SHP77 (cell line): ENCODE measurements around the gene DAAM2.

Source experiments
- DNase-seq, 2 experiments: peaks; one replicate each; lab custom pipeline; 2025; lab: John Stamatoyannopoulos, UW

The DAAM2 gene

GRCh38 chr6:39847221-39847620, 55.0 kb downstream of the DAAM2 start:
- DNase-seq, result no peak

GRCh38 chr6:39848171-39848570, 56.0 kb downstream of the DAAM2 start:
- DNase-seq, result no peak

- DNase-seq, result no peak
Measured at GRCh38 chr6:39849228-39849627, 57.1 kb downstream of the DAAM2 start.

GRCh38 chr6:39849764-39850163, 57.6 kb downstream of the DAAM2 start:
- no peak for DNase-seq

GRCh38 chr6:39850736-39851297, 58.6 kb downstream of the DAAM2 start:
- no peak for DNase-seq

- no peak for DNase-seq
Measured at GRCh38 chr6:39851331-39851730, 59.2 kb downstream of the DAAM2 start.

GRCh38 chr6:39852324-39852723, 60.1 kb downstream of the DAAM2 start:
- DNase-seq, result no peak

- no peak for DNase-seq
Measured at GRCh38 chr6:39853604-39854003, 61.4 kb downstream of the DAAM2 start.

- no peak for DNase-seq
Measured at GRCh38 chr6:39855356-39855995, 63.3 kb downstream of the DAAM2 start.

- no peak for DNase-seq
Measured at GRCh38 chr6:39859025-39859424, 66.8 kb downstream of the DAAM2 start.

GRCh38 chr6:39861663-39862062, 69.5 kb downstream of the DAAM2 start:
- no peak for DNase-seq

GRCh38 chr6:39865011-39865888, 73.1 kb downstream of the DAAM2 start:
- DNase-seq, result peak; percentile 51 to 74

GRCh38 chr6:39867592-39867991, 75.4 kb downstream of the DAAM2 start:
- DNase-seq, result no peak

- no peak for DNase-seq
Measured at GRCh38 chr6:39870950-39871349, 78.8 kb downstream of the DAAM2 start.

GRCh38 chr6:39873439-39873838, 81.3 kb downstream of the DAAM2 start:
- DNase-seq, result no peak

- no peak for DNase-seq
Measured at GRCh38 chr6:39876111-39876510, 83.9 kb downstream of the DAAM2 start.

- no peak for DNase-seq
Measured at GRCh38 chr6:39876826-39877225, 84.7 kb downstream of the DAAM2 start.

- no peak for DNase-seq
Measured at GRCh38 chr6:39879535-39879934, 87.4 kb downstream of the DAAM2 start.

GRCh38 chr6:39880594-39880993, 88.4 kb downstream of the DAAM2 start:
- DNase-seq, result no peak

GRCh38 chr6:39881851-39882530, 89.8 kb downstream of the DAAM2 start:
- no peak for DNase-seq

GRCh38 chr6:39882531-39882899, 90.3 kb downstream of the DAAM2 start:
- no peak for DNase-seq

- DNase-seq, result no peak
Measured at GRCh38 chr6:39884696-39885095, 92.5 kb downstream of the DAAM2 start.

GRCh38 chr6:39885691-39886090, 93.5 kb downstream of the DAAM2 start:
- DNase-seq, result no peak
